ENCODE measurements around the gene TMEM132D.

- TF ChIP-seq, protein P1, sequence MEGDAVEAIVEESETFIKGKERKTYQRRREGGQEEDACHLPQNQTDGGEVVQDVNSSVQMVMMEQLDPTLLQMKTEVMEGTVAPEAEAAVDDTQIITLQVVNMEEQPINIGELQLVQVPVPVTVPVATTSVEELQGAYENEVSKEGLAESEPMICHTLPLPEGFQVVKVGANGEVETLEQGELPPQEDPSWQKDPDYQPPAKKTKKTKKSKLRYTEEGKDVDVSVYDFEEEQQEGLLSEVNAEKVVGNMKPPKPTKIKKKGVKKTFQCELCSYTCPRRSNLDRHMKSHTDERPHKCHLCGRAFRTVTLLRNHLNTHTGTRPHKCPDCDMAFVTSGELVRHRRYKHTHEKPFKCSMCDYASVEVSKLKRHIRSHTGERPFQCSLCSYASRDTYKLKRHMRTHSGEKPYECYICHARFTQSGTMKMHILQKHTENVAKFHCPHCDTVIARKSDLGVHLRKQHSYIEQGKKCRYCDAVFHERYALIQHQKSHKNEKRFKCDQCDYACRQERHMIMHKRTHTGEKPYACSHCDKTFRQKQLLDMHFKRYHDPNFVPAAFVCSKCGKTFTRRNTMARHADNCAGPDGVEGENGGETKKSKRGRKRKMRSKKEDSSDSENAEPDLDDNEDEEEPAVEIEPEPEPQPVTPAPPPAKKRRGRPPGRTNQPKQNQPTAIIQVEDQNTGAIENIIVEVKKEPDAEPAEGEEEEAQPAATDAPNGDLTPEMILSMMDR (conservative IDR thresholded peaks at IDR 0.05; ENCODE audit: low read depth, low read length), result no peak
- no peak for TF ChIP-seq EZH2 (IDR thresholded peaks at IDR 0.05; ENCODE audit: borderline replicate concordance, low read depth, low read length, poor library complexity, severe bottlenecking)
These were observed 677.0 kb downstream of the TMEM132D start for GRCh38 chr12:129226851-129227250.
